ENCODE results near the gene KLK14. TPM values are rescaled to one million over a fixed set of nuclear protein-coding genes. Genes with fewer than 3 reads are reported as not detected.

The KLK14 gene
- total and polyA plus RNA-seq, 2 of the 8 experiments (the other 6 are each of a cell fraction or from before 2014, with no cell fraction given): 0.09 to 1.2 TPM

GRCh38 chr19:51127755-51128154 is 45.1 kb upstream of the KLK14 start:
- H3K56ac ChIP-seq (replicated peaks; ENCODE audit: insufficient read length, low read depth, low read length): no peak overlapping the region
- H2AFZ ChIP-seq (ENCODE audit: low read length): no peak overlapping the region
- no peak overlapping the region for H2BK5ac ChIP-seq (ENCODE audit: low read depth, low read length)
- H3K79me1 ChIP-seq (ENCODE audit: low read depth, low read length): no peaks in the 10 kb centered on the region
- H3K9ac ChIP-seq (replicated peaks in 1 of 4; ENCODE audit: extremely low read depth in 1 of 4, low read depth in 3 of 4, low read length in 3 of 4): no peak overlapping the region
- no peak overlapping the region for H4K8ac ChIP-seq (ENCODE audit: extremely low read depth, insufficient read depth, low read length)
- no peaks in the 10 kb centered on the region for H4K20me1 ChIP-seq (replicated peaks in 1 of 2; ENCODE audit: control insufficient read depth in 1 of 2, insufficient read depth in 2 of 2, low read length in 2 of 2)
- no peak overlapping the region for H2AK5ac ChIP-seq (ENCODE audit: low read depth, low read length)
- H3K27ac ChIP-seq (ENCODE audit: low read depth, low read length): no peak overlapping the region
- FAIRE-seq (no peak), DNase-seq (ENCODE audit: low read depth in 1 of 2, low spot score in 2 of 2) (no peak)
- no peaks in the 10 kb centered on the region; the same call in 1 of the 2 replicates for H3K23me2 ChIP-seq (ENCODE audit: low read depth, low read length)
- no peak overlapping the region for H4K91ac ChIP-seq (replicated peaks; ENCODE audit: insufficient read length, low read length)
- no peak overlapping the region for H2BK20ac ChIP-seq (ENCODE audit: low read length)
- no peak overlapping the region for H2BK12ac ChIP-seq (ENCODE audit: low read depth, low read length)
- H3K4me3 ChIP-seq (ENCODE audit: extremely low read depth in 1 of 4, insufficient read depth in 2 of 4, low read depth in 3 of 4, low read length in 4 of 4): no peak overlapping the region
- H3K27me3 ChIP-seq (replicated peaks in 1 of 4; ENCODE audit: control insufficient read depth in 3 of 4, extremely low read depth in 1 of 4, insufficient read depth in 3 of 4, low read length in 3 of 4): no peaks in the 10 kb centered on the region; a peak in 1 of 7 replicates
- no peak overlapping the region for H3K18ac ChIP-seq (ENCODE audit: extremely low read depth, low read length)
- no peaks in the 10 kb centered on the region for H3K36me3 ChIP-seq (ENCODE audit: control insufficient read depth in 2 of 4, insufficient read depth in 4 of 4, low read length in 3 of 4)
- H3K14ac ChIP-seq (ENCODE audit: insufficient read length): no peak overlapping the region
- no peak overlapping the region for H3K4me2 ChIP-seq (ENCODE audit: insufficient read depth in 1 of 2, low read depth in 2 of 2, low read length in 2 of 2)
- 90% methylated on average over 4 of the region's 4 CpGs; no CpG with 5 or more reads in 1 of the 2 experiments for WGBS, 2 experiments (ENCODE audit: extremely low coverage in 1 of 2, insufficient coverage in 1 of 2, insufficient read length in 1 of 2, insufficient replicate concordance in 2 of 2, low coverage in 1 of 2, low lambda C conversion rate in 2 of 2, missing lambda C conversion rate in 1 of 2)
- H3K9me3 ChIP-seq (ENCODE audit: insufficient read depth in 2 of 2, low read depth in 1 of 2, low read length in 1 of 2): no peaks in the 10 kb centered on the region
- H3K4ac ChIP-seq (replicated peaks; ENCODE audit: insufficient read length, low read depth, low read length): no peak overlapping the region
- no peak overlapping the region for H2BK15ac ChIP-seq (ENCODE audit: low read length)
- ChIA-PET POLR2A (ENCODE audit: partially characterized antibody) (interaction anchor here (1.7 kb wide), 1 partner anchor 10 kb away, joined by 4 read pairs; no protein-coding TSS in a partner anchor), CTCF (ENCODE audit: partially characterized antibody) (interaction anchor here (1.2 kb wide), 1 partner anchor 31 kb away, joined by 3 read pairs; no protein-coding TSS in a partner anchor)
- H3K4me1 ChIP-seq (replicated peaks in 1 of 4; ENCODE audit: control insufficient read depth in 3 of 4, insufficient read depth in 4 of 4, low read length in 3 of 4): no peaks in the 10 kb centered on the region; a peak in 1 of 7 replicates
- no peaks in the 10 kb centered on the region for H3K79me2 ChIP-seq (ENCODE audit: control insufficient read depth in 1 of 2, insufficient read depth in 2 of 2, low read length in 2 of 2)
- no peak overlapping the region for H4K5ac ChIP-seq (ENCODE audit: insufficient read length, low read depth, low read length)
- TF ChIP-seq GABPA (IDR thresholded peaks at IDR 0.05; ENCODE audit: borderline replicate concordance, insufficient read depth, low read length): no peak
- no peak overlapping the region for H2BK120ac ChIP-seq (replicated peaks; ENCODE audit: low read depth, low read length)
- H3K23ac ChIP-seq (ENCODE audit: insufficient read length): no peak overlapping the region
